ENCODE measurements around the gene TMPRSS9.
"Not testable (repeated sequence)": the region's sequence is repeated elsewhere in the genome, so short reads cannot be mapped to it uniquely, and the experiment has no call there.

TMPRSS9 gene

DNA sequence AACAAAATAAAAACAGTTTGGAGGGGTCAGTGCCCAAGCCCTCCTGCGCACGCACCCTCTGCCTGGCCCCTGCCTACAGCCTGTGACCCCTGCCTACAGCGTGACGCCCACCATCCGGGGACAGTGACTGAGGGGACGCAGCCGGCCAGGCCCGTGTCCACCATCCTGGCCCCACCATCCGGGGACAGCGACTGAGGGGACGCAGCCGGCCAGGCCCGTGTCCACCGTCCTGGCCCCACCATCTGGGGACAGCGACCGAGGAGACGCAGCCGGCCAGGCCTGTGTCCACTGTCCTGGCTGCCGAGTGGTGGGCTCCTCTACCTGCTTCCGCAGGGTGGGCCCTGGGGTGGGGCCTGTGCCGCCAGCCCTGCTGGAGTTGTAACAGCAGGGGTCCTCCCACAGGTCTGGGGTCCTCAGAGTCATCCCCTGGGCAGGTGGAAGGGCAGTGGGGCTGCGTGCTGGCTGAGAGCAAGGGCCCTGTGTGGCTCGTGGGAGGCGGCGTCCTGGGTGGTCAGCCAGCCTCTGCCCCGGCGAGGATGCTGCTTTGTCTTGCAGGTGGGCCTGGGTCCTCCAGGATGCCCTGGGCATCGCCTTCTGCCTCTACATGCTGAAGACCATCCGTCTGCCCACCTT, 17.3 kb upstream of the TMPRSS9 start:
- no peak for DNase-seq (ENCODE audit: low read depth)
- H3K4me3 ChIP-seq (ENCODE audit: low read length): no peak overlapping the region
- TF ChIP-seq, protein P1, sequence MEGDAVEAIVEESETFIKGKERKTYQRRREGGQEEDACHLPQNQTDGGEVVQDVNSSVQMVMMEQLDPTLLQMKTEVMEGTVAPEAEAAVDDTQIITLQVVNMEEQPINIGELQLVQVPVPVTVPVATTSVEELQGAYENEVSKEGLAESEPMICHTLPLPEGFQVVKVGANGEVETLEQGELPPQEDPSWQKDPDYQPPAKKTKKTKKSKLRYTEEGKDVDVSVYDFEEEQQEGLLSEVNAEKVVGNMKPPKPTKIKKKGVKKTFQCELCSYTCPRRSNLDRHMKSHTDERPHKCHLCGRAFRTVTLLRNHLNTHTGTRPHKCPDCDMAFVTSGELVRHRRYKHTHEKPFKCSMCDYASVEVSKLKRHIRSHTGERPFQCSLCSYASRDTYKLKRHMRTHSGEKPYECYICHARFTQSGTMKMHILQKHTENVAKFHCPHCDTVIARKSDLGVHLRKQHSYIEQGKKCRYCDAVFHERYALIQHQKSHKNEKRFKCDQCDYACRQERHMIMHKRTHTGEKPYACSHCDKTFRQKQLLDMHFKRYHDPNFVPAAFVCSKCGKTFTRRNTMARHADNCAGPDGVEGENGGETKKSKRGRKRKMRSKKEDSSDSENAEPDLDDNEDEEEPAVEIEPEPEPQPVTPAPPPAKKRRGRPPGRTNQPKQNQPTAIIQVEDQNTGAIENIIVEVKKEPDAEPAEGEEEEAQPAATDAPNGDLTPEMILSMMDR (conservative IDR thresholded peaks at IDR 0.05; ENCODE audit: low read length): no peak

DNA sequence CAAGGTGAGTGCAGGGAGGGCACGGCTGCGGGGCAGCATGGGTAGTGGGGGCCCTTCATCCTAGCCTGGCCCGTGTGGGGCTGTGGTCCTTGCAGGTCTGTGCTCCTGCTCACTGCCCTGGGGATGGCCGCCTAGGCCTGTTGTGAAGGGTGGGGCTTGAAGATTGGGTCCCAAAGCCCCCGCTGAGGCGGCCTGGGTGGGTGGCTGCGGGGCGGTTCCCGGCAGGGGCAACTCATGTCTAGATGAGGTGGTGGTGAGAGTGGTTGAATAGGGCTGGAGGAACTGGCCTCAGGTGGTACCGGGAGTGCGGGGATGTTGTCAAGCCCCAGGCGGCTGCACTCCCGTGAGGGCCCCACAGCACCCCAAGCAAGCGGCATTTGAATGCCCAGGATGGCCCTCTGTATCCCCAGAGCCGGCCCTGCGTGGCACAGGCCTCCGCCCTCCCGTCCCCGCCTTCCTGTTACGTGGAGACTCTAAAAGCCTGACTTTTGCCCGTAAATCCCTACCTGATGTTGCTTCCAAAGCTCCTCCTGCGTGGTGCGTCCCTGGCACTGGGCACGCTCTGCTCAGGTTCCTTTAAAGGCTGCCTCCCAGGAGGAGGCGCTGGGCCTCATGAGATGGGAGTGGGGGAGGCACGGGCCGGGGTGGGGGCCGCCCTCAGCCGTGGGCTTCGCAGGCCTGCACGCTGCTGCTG, 16.6 kb upstream of the TMPRSS9 start:
- TF ChIP-seq, protein P1 (conservative IDR thresholded peaks at IDR 0.05; ENCODE audit: low read length): no peak
- DNase-seq (ENCODE audit: low read depth): no peak
- H3K4me3 ChIP-seq (ENCODE audit: low read length): no peak overlapping the region

DNA sequence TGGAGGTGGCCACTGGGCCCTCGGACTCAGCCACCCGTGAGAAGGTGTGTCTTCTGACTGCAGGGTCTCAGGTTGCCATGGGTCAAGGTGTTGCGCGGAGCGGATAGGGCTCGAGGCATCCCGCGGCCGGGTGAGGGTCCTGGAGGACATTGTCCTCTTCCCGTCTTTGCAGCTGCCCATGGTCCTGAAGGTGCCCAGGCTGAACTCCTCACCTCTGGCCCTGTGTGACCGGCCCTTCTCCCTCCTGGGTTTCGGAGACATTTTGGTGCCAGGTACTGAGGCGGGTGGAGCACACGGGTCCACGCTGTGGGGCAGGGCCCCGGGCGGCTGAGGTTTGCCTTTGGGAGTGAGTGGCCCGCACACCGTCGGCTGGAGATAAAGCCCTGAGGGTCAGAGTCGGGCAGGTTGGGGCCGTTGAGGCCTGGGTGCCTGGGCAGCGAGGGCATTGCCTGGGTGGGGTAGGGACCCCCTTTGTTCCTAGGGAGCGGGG, 15.6 kb upstream of the TMPRSS9 start:
- no peak overlapping the region for H3K4me3 ChIP-seq (ENCODE audit: low read length)
- TF ChIP-seq, protein P1 (conservative IDR thresholded peaks at IDR 0.05; ENCODE audit: low read length): no peak
- no peak for DNase-seq (ENCODE audit: low read depth)

DNA sequence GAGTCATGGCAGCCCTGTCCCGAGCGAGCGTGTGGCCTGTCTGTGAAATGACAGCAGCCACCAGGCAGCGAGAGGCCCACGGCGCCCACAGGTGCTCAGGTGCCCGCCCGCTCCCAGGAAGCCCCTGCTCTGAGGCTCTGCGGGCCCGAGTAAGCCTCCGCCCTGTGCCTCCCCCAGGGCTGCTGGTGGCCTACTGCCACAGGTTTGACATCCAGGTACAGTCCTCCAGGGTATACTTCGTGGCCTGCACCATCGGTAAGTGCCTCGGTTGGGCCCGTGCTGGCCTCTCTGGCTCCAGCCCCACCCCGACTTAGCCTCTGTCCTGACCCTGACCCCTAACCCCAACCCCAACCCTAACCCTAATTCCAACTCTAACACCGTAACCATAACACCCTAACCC, 15.0 kb upstream of the TMPRSS9 start:
- TF ChIP-seq, protein P1 (conservative IDR thresholded peaks at IDR 0.05; ENCODE audit: low read length): no peak
- no peak overlapping the region for H3K4me3 ChIP-seq (ENCODE audit: low read length)
- no peak for DNase-seq (ENCODE audit: low read depth)

DNA sequence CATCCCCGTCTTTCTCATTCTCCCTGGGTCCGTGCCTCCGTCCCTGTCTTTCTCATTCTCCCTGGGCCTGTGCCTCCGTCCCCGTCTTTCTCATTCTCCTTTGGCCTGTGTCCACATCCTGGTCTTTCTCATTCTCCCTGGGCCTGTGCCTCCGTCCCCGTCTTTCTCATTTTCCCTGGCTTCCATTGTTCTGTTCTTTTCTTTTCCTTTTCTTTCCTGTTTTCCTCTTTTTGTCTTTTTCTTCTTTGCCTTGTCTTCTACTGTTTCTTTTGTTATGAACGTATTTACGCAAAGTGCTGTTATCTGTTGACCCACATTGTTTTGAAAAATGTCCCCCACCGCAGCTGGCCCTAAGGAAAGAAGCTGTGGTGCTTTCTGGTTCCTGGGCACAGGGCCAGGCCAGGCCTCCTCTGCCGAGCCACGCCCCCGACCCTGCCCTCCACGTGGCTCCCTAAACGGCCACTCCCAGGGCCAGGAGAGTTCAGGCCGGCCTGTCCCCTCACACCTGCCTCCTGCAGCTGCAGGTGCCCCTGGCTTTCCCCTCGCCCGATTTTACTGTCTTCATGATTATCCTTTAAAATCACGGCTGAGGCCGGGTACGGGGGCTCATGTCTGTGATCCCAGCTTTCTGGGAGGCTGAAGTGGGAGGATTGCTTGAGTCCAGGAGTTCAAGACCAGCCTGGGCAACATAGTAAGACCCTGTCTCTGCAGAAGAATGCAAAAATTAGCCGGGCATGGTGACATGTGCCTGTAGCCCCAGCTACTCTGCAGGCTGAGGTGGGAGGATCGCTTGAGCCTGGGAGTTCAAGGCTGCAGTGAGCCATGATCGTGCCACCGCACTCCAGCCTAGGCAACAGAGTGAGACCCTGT, 14.0 kb upstream of the TMPRSS9 start:
- DNase-seq (ENCODE audit: low read depth): no peak
- TF ChIP-seq, protein P1 (conservative IDR thresholded peaks at IDR 0.05; ENCODE audit: low read length): no peak

DNA sequence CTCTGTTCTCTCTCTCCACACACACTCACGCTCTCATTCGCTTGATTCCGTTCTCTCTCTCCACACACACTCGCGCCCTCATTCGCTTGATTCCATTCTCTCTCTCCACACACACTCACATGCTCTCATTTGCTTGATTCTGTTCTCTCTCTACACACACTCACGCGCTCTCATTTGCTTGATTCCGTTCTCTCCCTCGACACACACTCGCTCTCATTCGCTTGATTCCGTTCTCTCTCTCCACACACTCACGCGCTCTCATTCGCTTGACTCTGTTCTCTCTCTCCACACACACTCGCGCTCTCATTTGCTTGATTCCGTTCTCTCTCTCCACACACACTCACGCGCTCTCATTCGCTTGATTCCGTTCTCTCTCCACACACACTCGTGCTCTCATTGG, 10.2 kb upstream of the TMPRSS9 start:
- DNase-seq (ENCODE audit: low read depth): not testable (repeated sequence)

More for the DNA sequence above, 14.0 kb upstream of the TMPRSS9 start:
- no peak overlapping the region for H3K4me3 ChIP-seq (ENCODE audit: low read length)

DNA sequence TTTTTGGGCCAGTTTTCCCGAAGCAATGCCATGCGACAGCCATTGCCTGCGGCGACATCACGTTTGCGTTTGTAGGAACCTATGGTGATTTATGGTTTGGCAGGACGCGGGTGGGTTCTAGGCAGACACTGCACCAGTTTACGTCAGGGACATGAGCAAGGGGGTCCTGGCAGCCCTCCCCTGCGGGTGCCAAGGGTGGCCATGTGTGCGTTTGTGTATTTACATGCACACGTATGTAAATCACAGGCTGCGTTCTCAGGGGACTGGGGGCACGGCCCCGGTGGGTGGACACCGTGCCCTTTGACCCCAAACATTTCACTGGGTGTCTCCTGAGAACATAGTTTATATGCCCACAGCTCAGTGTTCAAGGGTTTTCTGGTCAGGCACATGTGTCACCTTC, 9.4 kb upstream of the TMPRSS9 start:
- no peak overlapping the region for H3K4me3 ChIP-seq (ENCODE audit: low read length)
- no peak for DNase-seq (ENCODE audit: low read depth)
- TF ChIP-seq, protein P1 (conservative IDR thresholded peaks at IDR 0.05; ENCODE audit: low read length): no peak

More for the DNA sequence above, 10.2 kb upstream of the TMPRSS9 start:
- not testable (repeated sequence) for H3K4me3 ChIP-seq (ENCODE audit: low read length)
